GM18858 (cell line): Measurements from ENCODE around the gene CASK.
"Not testable (repeated sequence)": the region's sequence is repeated elsewhere in the genome, so short reads cannot be mapped to it uniquely, and the experiment has no call there.

Experiments
- ATAC-seq: cut with Tn5 transposase; IDR thresholded peaks from one replicate; pipeline ENCODE4 v1.9.1; 2021; ENCODE audit not compliant: unreplicated experiment

CASK gene

DNA sequence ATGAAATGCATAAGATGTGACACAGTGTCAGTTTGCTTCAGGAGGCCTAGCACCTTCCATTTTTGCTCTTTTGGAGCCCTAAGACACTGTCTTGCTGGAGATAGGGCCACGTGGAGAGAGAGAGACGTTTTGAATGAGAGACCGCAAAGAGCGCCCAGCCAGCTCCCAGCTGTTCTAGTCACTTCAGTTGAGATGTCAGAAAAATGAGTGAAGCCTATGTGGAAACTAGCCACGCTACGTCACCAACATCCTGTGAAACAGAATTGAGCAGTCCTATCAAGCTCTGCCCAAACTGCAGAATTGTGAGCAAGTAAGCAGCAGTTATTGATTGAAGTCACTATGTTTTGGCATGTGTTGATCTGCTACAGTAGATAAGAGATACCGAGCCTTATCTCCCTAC, 186.3 kb downstream of the CASK start:
- ATAC-seq = no peak

GRCh38 chrX:41734530-41734929, 188.8 kb downstream of the CASK start:
- no peak for ATAC-seq

GRCh38 chrX:41733939-41734338, 189.4 kb downstream of the CASK start:
- ATAC-seq = peak; percentile 97

GRCh38 chrX:41732260-41732659, 191.1 kb downstream of the CASK start:
- no peak for ATAC-seq

- ATAC-seq = no peak
Observed at GRCh38 chrX:41730081-41730480, 193.3 kb downstream of the CASK start.

DNA sequence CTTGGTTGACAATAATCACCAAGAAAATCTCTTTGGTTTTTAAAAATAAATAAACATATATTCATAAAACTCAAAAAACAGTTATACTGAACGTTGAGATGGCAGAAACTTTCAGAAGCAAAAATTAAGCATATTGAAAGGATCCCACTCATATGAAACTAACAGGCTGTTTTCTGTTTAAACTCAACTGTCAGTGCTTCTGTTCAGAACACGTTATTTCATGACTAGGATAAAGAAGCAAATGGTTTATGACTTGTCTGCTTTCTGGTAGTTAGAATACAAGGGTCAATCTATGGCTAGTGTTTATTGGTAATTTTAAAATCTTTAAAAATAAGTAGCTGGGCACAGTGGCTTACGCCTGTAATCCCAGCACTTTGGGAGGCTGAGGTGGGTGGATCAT, 195.2 kb downstream of the CASK start:
- no peak for ATAC-seq

DNA sequence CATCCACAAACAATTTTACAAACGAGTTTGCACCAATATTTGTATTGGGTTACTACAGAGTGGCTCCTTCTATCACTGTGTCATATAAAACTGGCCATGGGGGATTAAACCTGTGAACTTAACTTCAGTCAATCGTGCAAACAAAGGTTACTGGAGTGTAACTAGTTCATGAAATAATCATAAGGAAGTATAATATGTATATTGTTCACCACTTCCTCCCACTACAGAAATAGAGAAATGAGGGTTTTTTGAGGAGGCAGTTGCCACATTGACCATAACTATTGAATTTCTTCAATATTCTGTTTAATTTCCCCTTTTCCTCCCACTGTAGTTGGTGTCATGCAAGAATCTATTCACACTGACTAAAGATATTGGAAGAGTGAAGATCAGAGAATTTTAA, 199.5 kb downstream of the CASK start, which contains the start of gene GPR82:
Gene GPR82 (plus strand): TSS at position 356 of the 400 bp plus-strand sequence. CDS start 2,846 bp downstream, outside the sequence.
- no peak for ATAC-seq

GRCh38 chrX:41722816-41723618, 200.3 kb downstream of the CASK start:
- ATAC-seq = no peak

DNA sequence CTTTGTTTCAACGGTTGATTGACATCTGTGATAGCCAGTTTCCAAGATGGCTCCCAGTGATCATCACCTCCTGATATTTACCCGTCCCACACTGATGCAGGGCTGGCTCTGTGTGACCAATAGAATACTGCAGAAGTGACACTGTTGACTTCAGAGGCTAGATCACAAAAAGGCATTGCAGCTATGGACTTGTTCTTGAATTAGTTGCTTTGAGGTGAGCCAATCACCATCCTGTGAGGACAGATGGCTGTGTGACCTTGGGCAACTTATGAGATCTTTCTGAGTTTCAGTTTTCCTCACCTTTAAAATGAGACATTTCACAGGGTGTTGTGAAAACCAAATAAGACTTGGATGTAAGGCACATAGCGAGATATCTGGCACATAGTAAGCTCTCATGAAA, 201.1 kb downstream of the CASK start:
- ATAC-seq = no peak

DNA sequence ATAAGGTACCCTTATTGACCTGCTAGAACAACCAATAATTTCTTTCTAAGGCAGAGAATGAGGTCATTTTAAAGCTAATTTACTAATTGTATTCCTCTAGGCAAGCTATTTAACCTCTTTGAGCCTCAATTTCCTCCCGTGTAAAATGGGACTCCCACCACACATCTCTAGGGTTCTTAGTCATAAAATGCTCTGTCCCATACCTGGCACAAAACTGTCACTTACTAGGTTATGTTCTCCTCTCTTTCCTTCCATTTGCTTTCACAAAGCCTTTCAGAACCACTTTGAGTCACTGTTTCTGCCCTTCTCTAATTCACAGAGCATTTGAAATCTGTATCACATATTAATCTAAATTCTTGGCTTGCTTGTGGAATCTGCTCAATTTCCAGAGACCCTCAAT, 201.8 kb downstream of the CASK start:
- ATAC-seq = peak; percentile 27

GRCh38 chrX:41720125-41720779, 203.1 kb downstream of the CASK start:
- peak; percentile 86 for ATAC-seq

DNA sequence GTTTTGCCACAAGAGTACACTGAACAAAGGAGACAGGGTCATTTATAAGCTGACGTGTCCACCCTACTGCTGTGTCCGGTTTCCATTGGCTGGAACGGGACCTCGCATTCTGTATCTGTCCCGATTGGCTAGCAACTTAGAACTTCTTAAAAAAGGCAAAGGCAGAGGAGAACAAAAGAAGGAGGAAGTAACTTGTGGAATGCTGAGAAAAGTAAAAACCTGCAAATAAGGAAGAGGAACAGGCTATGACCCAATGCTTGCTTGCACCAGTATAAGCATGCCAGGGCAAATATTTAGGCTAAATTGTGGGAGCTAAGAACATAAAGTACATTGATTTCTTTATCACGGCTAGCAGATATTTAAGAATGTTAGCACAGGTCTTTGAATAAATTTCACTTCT, 203.7 kb downstream of the CASK start:
- not testable (repeated sequence) for ATAC-seq

DNA sequence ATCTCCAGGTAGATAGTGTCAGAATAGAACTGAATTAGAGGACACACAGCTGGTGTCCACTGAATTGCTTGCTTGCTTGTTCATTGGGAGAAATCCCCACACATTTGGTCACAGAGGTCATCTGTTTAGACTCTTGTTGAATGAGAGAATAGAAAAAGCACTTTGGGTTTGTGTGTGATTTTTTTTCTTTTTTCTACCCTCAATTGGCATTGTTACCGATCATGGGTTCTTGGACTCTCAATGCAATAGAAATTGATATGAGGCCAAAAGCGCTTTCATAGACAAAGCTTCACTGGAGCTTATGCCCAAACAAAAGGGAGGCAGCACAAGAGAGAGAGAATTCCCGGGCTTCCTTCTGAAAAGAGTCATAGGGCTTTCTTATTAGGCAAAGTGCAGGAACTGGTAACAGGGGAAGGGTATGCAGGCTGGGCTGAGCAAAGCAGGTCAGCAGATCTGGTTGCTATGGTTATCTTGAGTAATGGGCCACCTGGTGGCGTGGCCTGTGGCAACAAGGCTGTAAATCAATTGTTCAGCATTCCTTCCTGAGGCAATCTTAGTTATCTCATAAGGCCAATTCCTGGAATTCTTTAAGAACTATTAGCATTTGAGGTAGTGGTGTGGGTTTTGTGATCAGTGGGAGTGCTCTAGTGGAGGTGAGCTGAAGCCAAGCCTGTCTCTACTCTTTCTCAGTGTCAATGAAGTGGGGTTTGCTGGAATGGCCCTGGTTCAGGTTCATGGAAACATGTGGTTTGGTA, 204.7 kb downstream of the CASK start:
- ATAC-seq = no peak

- no peak for ATAC-seq
Observed at GRCh38 chrX:41716767-41717473, 206.4 kb downstream of the CASK start.

DNA sequence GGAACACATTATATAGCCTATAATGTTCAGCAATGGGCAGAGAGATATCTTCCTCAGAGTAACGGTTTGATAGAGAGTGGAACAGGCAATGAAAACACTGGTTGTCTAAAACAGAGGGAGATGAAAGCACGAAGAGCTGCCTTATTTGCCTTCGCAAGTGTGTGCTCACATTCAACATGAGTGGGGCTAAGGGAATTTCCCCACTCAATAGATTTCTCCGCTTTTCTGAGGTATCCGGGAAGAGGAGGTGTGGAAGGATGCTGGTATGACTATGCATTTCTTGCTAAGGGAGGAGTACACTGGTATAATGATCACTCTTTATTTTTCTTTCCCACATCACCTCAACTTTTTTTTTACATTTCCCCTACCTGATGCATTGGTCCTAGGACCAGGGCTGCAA, 207.1 kb downstream of the CASK start:
- ATAC-seq = no peak

DNA sequence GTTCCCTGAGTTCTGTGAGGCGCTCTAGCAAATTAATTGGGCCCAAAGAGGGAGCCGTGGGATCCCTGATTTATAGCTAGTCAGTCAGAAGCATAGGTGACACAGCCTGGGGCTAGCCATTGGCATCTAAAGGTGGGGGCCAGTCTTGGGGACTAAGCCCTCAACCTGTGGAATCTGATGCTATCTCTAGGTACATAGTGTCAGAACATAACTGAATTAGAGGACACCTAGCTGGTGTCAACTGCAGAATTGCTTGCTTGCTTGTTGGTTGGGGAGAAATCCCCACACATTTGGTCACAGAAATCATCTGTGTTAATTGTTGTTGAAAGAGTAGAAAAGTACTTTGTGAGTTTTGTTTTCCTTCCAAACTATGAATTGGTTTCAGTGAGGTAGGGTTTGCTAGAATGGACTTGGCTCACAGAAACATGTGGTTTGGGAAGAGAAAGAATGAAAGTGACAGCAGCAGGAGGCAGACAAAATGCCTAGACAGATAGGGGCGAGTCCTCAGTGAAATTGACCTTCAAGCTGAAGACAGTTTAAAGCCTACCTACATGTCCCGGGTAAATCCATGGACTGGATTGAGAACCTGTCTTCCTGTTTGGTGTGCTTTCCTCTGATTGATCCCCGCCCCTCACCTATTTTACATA, 212.2 kb downstream of the CASK start:
- ATAC-seq = no peak

DNA sequence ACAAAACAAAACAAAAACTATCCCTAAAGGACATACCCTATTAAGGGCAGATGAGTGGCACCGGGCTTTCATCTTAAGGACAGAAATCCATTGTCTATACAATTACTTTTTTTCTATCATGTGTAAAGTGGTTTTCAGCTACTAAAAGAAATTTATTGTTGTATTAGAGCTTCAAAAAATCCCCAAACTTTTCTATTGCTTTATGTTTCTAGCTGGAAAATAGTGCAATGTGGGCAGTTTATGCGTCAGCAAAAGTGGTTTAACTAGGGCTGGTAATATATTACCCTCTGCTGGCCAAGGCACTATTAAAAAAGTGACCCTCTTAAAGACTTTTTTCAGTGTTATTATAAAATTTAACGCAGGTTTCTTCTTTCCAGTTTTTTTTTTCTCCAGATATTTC, 214.9 kb downstream of the CASK start:
- ATAC-seq = no peak

GRCh38 chrX:41707218-41707617, 216.1 kb downstream of the CASK start:
- no peak for ATAC-seq

DNA sequence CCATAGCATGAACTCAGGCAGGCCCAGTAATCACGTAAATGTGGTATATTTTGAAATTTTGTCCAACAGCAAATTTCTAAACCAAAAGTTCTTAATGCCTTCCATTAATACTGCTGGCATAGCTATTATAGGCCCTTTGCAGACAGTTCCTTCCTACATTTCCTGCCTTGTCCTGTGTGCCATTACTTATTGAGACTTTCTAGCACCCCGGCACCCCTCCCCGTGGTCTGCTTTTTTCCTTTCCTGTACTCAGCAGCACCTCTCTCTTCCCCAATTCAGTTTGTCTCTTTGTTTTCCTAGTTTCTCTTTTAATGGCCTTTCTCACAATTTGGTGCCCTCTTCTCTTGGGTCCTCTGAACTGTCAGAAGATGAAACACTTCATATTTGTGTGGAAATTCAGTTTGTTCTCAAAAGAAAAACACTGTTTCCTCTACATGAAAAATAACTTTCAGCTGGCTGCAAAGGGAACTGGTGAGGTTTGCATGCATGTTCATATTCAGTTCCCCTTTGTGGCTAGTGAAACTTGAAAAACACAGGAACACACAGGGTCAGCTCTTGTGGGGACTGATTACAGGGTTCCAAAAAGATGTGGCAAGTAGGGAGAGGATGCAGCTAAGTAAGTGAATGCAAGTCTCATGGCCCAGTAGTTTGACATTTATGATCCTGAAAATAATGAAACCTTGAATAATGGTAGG, 217.5 kb downstream of the CASK start:
- ATAC-seq = peak; percentile 82

DNA sequence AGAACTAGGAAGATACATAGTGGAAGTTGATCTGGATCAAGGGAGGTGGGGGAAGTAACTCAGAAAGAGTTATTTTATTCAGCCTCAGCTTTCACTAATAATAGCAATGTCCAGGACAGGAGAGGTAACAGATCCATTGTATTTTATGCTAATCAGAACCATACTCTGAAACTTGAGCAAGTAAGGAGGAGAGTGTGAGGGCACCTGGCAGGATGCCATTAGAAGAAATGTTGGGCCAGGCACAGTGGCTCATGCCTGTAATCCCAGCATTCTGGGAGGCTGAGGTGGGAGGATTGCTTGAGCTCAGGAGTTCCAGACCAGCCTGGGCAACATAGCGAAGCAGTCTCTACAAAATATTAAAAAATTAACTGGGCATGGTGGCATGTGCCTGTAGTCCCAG, 218.3 kb downstream of the CASK start:
- ATAC-seq = no peak
